Gastroesophageal sphincter (tissue), 3 donors: ENCODE results near the gene CRIP2.

Experiments
- EP300 ChIP-seq: sonication (generic); formaldehyde crosslinking; IDR thresholded peaks from one replicate; pipeline ENCODE4 v1.6.1; 2017; ENCODE audit warnings: antibody characterized with exemption, mild to moderate bottlenecking
- POLR2A ChIP-seq, 2 donors: fragments of 450-650 bp; IDR thresholded peaks; one replicate each; pipeline ENCODE4 v1.6.1; 2017; ENCODE audit warnings: antibody characterized with exemption in 2 of 2, mild to moderate bottlenecking in 2 of 2, moderate library complexity in 1 of 2
- POLR2AphosphoS5 ChIP-seq: sonication (generic); formaldehyde crosslinking; IDR thresholded peaks from one replicate; pipeline ENCODE4 v1.6.1; 2017; ENCODE audit warnings: antibody characterized with exemption
- TF ChIP-seq, protein P1 (sequence below), 4 experiments: fragments of 200-600 bp in 2 of 4; fragments of 450-650 bp in 2 of 4; sonication (generic) in 1 of 4; IDR thresholded peaks; one replicate each; pipeline ENCODE4 v1.5.1; 2017 to 2019; ENCODE audit warnings: antibody characterized with exemption in 4 of 4, mild to moderate bottlenecking in 2 of 4, moderate library complexity in 2 of 4

DNA sequence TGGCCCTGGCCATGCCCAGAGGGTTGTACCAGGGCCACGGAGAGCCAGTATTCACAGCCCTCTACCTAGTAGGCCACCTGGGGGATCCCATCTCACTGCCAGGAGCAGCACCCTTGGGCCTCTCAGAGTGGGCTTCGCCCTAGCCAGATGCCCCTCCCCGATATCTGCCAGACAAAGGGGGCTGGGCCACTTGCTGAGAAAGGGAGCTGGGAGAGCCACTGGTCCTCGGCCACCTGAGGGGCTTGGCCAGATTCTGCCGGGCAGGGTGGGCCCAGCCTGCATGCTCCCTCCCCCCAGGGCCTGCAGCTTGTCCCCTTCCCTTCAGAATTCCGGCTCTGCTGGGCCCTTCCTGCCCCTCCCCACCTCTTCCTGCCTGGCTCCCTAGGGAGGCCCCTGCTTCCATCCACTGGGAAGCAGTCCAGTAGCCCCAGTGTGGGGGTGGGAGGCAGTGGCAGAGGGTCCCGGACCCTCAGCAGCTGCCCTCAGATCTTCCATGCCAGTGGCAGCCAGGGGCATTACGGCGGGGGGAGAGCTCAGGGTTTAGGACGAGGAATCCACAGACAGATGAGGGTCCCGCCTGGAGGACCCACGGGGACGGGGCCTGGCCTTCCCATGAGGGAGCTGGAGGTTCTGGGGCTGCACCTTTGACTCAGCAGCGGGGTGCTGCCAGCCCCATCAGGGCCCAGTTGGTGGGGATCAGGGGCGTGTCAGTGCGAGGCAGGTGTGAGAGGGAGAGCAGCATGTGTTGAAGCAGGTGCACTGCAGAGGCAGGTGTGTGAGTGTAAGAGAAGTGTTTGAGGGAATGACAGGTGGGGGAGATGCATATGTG, 2.4 kb downstream of the CRIP2 start:
- no peak for TF ChIP-seq POLR2AphosphoS5
- TF ChIP-seq, protein P1, sequence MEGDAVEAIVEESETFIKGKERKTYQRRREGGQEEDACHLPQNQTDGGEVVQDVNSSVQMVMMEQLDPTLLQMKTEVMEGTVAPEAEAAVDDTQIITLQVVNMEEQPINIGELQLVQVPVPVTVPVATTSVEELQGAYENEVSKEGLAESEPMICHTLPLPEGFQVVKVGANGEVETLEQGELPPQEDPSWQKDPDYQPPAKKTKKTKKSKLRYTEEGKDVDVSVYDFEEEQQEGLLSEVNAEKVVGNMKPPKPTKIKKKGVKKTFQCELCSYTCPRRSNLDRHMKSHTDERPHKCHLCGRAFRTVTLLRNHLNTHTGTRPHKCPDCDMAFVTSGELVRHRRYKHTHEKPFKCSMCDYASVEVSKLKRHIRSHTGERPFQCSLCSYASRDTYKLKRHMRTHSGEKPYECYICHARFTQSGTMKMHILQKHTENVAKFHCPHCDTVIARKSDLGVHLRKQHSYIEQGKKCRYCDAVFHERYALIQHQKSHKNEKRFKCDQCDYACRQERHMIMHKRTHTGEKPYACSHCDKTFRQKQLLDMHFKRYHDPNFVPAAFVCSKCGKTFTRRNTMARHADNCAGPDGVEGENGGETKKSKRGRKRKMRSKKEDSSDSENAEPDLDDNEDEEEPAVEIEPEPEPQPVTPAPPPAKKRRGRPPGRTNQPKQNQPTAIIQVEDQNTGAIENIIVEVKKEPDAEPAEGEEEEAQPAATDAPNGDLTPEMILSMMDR (IDR thresholded peaks at IDR 0.05): no peak
- TF ChIP-seq POLR2A (IDR thresholded peaks at IDR 0.05): no peak
- no peak for TF ChIP-seq EP300
